ENCODE measurements around the gene MAP3K10. TPM values are rescaled to one million over a fixed set of nuclear protein-coding genes. Genes with fewer than 3 reads are reported as not detected.

MAP3K10 gene
- total RNA-seq, 1 experiment from 2014 or later, result 5.0 TPM

DNA sequence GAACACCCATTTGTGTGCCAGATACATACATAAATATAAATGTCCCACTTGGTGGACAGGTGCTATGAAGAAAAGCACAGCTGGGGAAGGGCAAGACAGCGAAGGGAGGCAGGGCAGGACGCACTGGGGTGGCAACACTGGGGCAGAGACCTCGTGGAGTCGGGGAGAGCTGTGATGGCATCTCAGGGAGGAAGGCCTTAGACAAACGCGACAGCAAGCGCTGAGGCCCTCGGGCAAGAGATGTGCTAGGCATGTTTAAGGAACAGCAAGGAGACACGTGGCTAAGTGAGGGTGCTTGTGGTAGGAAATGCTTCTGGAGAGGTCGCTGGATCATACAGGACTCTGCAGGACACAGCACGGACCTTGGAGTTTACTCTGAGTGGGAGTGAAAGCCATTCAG lies 58.6 kb downstream of the MAP3K10 start:
- DNase-seq (ENCODE audit: low read depth), result no peak

DNA sequence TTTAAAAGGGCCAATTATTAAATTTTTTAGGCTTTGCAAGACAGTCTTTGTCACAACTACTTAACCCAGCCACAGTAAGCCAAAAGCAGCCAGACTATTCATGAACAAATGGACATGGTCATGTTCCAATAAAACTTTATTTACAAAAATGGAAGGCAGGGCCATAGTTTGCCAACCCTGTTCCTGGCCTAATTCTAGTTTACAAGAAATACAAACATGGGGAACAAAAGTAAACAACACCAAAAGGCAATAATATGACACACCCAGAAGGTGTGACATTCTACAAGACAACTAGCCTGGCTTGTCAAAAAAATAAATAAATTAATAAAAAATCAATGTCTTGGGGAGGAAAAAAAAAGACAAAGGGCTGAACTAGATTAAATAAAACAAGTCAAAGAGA lies 60.0 kb downstream of the MAP3K10 start:
- no peak for DNase-seq (ENCODE audit: low read depth)

DNA sequence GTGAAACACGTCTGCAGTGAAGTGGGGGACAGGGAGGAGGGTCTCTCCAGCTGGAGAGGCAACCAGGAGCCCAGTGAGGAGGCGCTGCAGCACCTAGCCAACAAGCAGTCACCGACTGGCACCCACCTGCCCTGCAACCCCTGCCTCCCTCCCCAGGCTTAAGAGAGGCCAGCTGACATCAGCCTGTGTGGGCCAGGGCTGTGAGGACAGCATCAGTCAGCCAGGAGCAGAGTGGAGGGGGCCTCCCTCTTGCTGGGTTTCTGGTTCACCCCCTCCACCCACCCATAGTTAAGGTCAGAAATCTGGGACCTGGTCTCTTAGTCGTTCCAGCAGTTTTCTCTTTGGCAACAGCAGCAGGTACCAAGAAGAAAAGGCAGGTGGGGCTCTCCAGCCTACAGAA lies 60.8 kb downstream of the MAP3K10 start:
- no peak for DNase-seq (ENCODE audit: low read depth)

DNA sequence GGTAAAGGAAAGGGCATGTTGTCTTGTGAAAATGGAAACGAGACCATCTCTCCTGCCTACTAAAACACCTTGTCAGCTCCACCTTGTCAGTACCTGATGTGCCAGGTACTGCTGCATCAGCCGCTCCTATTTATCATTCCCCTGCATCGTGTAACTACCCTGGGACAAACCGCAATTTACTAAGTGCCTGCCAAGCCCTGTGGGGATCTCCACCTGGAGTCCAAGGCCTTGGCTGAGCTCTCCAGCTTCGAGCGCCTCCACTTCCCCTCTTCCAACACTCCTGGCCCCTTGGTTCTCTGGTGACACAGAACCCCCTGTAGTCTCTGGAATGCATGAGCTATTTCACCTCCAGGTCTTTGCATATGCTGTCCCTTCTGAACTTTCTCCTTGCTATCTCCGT lies 61.2 kb downstream of the MAP3K10 start:
- no peak for DNase-seq (ENCODE audit: low read depth)

DNA sequence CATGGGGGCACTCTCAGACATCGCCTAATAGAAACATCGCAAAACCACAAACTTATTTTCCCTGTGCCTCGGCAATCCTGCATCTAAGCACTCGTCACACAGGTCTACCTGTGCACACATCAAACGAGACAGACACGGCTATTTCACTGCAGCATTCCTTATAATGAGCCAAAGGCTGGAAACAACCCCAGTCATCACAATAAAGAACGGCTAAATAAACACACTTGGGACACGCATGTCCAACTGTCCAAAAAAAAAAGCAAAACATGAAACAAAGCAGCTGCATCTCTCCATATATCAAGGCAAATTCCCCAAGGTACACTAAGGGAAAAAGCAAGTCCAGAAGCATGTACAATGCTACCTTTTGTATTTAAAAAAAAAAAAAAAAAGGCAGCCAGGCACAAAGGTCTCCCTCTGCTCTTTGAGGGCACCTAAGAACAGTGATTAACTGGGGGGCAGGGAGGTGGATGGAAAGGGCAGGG lies 62.4 kb downstream of the MAP3K10 start:
- no peak for DNase-seq (ENCODE audit: low read depth)

DNA sequence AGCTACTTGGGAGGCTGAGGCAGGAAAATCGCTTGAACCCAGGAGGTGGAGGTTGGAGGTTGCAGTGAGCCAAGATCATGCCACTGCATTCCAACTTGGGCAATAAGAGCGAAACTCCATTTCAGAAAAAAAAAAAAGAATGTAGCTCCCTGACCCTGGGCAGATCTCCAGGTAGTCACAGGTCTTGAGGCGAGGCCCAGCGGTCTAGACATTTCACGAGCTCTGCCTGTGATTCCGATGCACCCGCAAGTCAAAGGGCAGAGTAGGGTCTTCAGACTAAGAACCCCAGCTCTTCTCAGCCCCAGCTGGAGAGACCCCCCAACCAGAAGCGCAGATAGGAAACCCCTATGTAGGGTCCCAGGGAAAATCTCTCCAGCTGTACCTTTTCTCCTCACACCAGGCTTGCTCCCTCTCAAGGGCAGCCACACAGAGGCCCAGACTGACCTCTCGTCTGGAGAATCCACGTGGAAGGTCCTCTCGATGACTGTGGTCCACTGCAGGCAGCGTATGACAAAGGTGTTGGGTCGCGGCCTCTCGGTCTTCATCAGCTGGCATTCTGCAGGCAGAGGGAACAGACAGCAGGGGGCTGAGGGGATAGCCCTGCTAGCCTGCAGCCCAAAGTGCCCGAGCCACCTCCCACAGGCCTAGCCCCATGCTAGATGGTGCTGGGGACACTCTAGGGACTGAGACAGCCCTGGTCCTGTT lies 63.6 kb downstream of the MAP3K10 start:
- DNase-seq (ENCODE audit: low read depth), result no peak

DNA sequence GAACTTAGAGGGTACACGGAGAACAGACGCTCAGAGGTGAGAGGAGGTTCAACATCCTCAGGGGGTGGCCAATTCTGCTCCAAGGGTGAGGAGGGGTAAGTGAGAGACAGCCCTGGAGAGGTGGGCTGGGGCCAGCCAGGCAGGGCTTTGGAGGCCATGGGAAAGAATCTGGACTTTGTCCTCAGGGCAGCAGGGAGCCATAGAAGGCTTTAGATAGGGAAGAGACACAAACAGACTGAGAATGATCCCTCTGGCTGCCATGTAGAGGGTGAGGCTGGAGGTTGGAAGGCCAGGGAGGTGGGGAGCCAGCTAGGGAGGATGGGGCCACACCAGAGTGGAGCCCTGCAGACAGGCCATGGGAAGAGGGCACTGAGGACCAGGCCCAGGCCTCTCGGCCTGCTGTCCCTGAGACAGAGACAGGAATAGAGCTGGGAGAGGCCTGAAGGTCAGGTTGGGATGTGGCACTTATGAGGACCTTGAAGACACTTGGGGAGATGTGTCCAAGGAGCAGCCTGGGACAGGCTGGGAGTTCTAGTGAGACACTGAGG lies 64.5 kb downstream of the MAP3K10 start:
- DNase-seq (ENCODE audit: low read depth), result no peak

DNA sequence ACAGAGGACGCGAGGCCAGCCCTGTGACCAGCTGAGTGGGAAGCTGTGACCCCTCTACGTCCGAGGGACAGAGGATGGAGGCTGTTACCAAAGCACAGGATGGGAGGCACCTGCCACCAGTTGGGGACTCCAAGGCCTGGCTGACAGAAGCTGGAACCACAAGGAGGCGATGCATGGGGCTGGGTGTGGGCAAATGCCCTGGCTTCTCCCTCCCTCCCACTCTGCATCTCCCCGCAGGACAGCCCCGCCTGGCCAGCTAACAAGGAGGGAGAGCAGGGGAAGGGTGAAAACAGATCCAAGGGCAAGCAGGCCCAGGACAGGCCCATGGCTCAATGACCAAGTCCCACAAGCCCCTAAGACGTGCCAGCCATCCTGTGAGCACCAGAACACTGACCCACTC lies 65.3 kb downstream of the MAP3K10 start:
- no peak for DNase-seq (ENCODE audit: low read depth)

DNA sequence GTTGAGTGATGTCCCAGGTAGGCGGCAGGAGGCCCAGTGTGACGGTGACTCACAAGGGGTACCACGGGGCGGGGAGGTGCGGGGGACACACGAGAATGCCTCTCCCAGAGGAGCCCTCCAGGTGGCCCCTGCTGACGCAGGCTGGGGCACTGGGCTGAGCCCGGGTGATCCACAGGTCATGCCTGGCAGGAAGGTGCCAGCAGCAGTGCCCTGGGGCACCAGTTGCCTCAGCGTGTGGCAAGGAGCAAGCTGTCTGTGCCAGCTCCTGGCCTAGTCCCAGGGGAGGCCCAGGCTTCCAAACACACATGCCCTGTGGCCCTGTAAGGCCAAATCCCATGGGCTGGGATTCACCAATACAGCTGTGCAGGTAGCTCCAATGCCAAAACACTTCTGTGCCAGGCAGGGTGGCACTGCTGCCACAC lies 65.9 kb downstream of the MAP3K10 start:
- peak; percentile 22 for DNase-seq (ENCODE audit: low read depth)

DNA sequence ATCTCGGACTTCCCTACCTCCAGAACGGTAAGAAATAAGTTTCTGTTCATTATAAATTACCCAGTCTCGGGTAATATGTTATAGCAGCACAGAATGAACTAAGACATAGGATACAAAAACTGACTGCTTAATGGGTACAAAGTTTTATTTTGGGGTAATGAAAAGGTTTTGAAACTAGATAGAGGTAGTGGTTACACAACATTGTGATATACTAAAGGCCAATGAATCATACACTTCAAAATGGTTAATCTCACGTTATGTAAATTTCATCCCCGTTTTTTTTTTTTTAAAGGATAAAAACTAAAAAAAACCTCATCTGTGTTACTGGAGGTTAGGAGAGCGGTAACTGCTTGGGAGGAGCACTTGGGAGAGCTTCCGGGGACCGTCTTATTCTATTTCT lies 70.4 kb downstream of the MAP3K10 start:
- no peak for DNase-seq (ENCODE audit: low read depth)

DNA sequence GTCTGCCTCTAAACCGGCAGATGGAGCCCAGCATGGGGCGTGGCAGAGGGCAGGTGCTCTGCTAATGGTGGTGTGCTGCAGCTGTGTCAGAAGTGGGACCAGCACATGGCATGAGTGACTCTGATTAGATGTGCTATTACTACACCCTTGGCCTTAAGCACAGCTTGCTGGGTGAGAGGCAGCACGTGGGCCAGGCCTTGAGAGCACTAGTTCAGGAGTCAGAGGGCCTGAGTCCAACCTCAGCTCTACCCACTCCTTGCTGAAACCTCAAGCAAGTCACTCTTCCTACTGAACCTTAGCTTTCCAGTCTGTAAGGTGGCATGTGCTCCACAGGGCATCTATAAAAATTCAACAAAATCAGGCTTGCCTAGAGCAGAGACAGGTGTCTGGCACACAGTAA lies 71.2 kb downstream of the MAP3K10 start:
- DNase-seq (ENCODE audit: low read depth), result no peak

DNA sequence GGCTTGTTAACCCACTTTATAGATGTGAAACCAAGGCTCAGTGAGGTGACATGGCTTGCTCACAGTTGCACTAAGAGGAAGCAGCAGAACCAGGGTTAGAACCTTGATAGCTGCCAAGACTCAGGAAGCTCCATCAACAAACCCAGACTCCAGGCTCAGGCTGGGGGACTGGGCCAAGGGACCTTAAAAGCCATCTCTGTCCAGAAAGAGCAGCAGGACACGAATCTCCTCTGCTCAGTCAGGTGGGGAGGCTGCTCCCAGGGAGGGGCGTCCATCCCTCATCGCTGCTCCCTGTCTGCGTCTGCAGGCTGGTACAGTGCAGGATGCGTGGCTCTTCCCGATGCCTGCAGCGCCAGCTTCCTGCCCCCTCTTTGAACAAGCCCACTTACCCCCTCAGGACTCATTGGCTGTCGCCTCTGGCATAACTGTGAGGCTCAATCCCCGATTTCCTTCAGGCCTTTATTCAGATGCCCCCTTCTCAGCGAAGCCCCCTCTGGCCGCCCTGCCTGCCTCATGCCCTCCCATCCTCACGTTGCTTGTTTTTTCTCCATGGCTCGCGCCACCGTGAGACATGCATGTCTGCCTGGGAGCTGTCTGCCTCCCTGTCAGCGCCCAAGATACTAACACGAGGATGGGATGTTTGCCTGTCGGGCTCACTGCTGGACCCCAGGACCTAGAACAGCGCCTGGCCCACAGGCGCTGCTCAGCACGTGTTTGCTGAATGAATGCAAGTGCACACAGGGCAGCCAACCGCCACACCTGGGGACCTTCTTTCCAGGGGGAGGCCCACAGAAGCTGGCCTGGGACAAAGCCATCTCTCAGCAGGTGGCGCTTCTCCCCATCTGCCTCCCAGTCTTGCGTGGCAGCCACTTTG lies 72.5 kb downstream of the MAP3K10 start:
- DNase-seq (ENCODE audit: low read depth), result no peak

DNA sequence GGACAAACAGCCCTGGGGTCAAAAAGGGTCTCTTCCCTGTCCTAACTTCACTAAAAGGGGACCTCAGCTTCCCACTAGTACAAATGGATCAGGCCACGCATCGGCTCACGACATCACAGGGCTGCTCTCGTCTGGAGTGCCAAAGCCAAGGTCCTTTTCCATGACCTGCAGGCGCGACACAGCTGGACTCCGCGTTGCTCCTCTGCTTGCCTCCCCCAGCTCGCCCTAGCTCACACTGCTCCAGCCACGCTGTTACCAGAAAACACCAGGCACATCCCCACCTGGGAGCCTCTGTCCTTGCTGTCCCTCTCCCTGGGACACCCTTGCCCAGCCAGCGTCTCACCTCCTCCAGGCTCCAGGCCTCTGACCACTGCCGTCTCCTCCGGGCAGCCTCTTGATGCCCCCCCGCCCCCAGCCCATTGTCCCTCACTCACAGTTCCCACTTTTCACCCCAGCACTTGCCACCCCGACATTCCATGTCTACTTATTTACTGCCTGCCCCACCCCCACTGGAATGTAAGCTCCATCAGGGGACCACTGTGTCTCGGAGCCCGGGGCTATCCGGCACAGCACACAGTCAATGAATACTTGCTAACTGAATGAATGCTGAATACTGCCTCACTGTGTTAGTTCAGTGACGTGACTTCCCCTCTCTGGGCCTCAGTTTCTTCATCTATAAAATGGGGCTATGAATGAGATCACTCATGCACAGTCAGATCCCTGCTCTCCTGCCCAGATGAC lies 73.3 kb downstream of the MAP3K10 start:
- DNase-seq (ENCODE audit: low read depth), result no peak

Other genes with a start within 250 kb of the MAP3K10 start
- 209 and 217 TPM in 2 replicates for gene PSMC4, start 220.3 kb upstream of the MAP3K10 start, total RNA-seq (2014; rRNA removed; shearing (Covaris generic))
- 0.96 and 1.3 TPM in 2 replicates for gene ZNF546, start 194.4 kb upstream of the MAP3K10 start, total RNA-seq (2014; rRNA removed; shearing (Covaris generic))
- gene ZNF780B, start 135.2 kb upstream of the MAP3K10 start, total RNA-seq (2014; rRNA removed; shearing (Covaris generic)), result 4.5 and 5.7 TPM in 2 replicates
- gene ZNF780A, start 100.5 kb upstream of the MAP3K10 start, total RNA-seq (2014; rRNA removed; shearing (Covaris generic)), result 5.8 and 10.3 TPM in 2 replicates
- gene TTC9B, start 27.0 kb downstream of the MAP3K10 start, total RNA-seq (2014; rRNA removed; shearing (Covaris generic)), result not detected in 2 replicates
- not detected in 2 replicates for gene CCNP, start 35.3 kb downstream of the MAP3K10 start, total RNA-seq (2014; rRNA removed; shearing (Covaris generic))
- gene AKT2, start 93.9 kb downstream of the MAP3K10 start, total RNA-seq (2014; rRNA removed; shearing (Covaris generic)), result 73.0 and 98.3 TPM in 2 replicates
- 7.2 and 14.6 TPM in 2 replicates for gene C19orf47, start 157.0 kb downstream of the MAP3K10 start, total RNA-seq (2014; rRNA removed; shearing (Covaris generic))
- gene PLD3, start 157.3 kb downstream of the MAP3K10 start, total RNA-seq (2014; rRNA removed; shearing (Covaris generic)), result 211 and 244 TPM in 2 replicates
- 0.02 TPM in 1 of 2 replicates, not detected in the other for gene HIPK4, start 198.8 kb downstream of the MAP3K10 start, total RNA-seq (2014; rRNA removed; shearing (Covaris generic))
- gene PRX, start 222.0 kb downstream of the MAP3K10 start, total RNA-seq (2014; rRNA removed; shearing (Covaris generic)), result 2.3 and 2.6 TPM in 2 replicates
- gene SERTAD1, start 234.6 kb downstream of the MAP3K10 start, total RNA-seq (2014; rRNA removed; shearing (Covaris generic)), result 20.0 and 22.0 TPM in 2 replicates